ENCODE results near the gene IRF5.

Gene IRF5

DNA sequence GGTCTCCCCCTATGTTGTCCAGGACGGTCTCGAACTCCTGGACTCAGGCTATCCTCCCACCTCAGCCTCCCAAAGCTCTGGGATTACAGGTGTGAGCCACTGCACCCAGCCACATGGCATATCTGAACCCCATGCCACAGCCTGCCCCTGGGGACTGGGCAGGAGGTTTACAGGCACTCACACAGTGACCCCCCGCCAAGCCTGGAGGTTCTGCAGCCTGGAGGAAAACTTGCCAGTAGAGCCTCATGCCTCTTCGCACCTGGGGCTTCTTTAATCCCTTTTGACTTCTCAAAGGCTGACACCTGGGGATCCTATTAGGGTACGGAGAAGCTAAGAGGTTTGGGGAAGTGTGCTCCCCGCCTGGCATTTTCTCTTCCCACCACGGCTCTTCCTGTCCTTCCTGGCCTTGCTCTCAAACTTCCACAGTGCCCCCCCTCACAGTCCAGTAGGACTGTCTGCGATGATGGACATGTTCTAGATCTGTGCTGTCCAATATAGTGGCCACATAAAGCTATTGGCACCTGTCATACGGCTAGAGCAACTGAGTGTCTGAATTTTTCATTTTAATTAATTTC lies 15.8 kb upstream of the IRF5 start:
- no peak for DNase-seq

DNA sequence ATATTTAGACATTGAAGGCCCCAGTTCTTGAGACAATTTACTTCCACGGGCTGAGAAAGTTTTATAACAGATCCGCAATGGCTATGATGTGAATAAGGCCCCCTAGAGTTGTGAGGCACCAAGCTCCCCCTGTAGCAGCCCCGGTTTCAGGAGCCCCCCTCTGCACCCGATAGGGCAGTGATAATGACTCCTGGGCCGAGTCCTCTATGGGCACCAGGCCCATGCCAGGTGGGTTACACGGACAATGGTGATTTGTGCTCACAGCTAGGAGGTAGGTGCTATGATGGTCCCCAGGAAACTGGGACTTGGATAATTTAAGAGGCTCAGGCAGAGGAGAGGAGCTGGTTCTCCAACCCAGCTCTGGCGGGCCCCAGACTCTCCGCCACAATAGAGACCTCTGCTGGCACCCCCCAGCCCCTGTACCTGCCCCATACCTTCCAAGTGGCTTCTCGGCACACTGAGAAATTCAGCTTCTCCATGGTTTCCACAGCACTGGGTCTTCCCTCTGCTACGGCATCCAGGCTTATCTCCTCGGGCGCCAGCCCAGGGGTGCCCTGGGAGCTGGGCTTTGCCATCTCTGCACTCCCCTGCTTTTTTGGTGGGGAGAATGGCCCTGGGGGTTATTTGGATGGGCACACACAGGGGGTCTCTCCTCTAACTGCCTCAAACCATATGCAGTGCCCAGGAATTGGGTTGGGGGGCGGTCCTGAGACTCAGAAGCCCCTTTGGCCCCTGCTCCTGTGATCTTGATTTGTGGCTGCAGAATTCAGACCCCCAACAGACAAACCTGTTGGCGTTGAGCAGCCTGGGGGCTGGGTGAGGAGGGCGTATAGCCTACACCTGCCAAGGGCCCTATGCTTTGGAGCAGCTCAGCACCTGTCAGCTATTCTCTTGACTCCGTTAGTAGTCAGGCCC lies 15.0 kb upstream of the IRF5 start:
- DNase-seq: no peak

DNA sequence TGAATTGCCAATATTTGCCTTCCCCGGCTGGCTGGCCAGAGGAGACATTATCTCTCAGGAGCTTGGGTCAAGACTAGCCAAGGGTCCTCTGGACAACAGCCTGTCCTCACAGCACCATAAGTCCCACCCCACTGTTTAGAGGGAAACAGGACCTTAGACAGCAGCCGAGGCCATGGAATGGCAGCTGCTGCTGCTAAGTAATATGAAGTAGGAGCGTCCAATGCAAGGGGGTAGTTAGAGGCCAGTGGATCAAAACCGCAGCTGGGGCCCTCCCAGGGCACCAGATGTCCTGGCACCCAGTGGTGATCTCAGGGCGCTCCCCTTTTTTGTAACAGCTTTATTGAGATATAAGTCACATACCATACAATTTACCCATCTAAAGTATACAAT lies 14.3 kb upstream of the IRF5 start:
- DNase-seq: no peak

DNA sequence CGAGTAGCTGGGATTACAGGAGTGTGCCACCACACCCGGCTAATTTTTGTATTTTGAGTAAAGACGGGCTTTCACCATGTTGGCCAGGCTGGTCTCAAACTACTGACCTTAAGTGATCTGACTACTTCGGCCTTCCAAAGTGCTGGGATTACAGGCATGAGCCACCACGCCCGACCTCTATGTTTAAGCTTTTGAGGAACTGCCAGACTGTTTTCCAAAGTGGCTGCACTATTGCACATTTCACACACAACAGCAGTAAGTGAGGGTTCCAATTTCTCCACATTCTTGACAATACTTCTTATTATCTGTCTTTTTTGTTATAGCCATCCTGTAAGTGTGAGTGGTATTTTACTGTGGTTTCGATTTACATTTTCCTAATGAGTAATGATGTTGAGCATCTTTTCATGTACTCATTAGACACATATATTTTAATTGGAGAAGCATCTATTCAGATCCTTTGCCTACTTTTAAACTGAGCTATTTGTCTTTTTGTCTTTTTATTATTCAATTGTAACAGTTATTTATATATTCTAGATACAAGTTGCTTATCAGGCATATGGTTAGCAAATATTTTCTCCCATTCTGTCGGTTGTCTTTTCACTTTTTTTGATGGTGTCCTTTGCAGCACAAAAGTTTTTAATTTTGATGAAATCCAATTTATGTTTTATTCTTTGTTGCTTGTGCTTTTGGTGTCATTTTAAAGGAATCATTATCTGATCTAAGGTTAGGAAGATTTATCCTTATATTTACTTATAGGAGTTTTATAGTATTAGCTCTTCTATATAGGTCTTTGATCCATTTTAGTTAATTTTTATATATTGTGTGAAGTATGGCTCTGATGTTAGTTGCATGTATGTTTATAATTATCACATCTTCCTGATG lies 12.8 kb upstream of the IRF5 start:
- no peak for DNase-seq

DNA sequence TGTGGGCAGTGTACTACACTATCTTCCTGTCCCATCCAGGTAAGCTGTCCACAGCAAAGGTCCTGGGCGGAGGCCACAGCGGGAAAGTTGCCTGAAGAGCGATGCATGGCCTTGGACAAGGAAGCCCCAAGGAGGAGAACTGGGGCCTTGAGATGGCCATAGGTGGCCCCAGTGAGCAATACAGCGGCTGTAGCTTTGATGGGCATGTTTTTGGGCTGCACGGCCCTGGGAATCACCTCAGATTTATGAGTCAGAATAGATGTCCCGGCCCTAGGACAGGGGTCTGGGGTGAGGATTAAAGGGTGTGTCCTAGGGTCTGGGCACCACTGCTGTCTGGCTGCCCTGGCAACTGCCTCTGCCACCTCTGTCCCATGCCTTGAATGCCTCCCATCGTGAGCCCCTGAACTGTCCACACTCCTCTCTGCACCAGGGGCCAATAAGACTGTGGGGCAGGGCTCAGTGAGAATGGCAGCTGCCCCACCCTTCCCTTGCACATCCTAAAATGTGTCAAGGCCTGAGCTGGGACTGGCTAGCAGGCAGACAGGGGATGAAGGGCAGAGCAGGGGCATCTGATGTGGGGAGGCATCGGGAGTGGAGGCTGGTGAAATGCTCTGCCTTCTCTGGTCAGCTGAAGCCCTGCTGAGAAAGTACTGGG lies 9.4 kb upstream of the IRF5 start:
- no peak for DNase-seq

DNA sequence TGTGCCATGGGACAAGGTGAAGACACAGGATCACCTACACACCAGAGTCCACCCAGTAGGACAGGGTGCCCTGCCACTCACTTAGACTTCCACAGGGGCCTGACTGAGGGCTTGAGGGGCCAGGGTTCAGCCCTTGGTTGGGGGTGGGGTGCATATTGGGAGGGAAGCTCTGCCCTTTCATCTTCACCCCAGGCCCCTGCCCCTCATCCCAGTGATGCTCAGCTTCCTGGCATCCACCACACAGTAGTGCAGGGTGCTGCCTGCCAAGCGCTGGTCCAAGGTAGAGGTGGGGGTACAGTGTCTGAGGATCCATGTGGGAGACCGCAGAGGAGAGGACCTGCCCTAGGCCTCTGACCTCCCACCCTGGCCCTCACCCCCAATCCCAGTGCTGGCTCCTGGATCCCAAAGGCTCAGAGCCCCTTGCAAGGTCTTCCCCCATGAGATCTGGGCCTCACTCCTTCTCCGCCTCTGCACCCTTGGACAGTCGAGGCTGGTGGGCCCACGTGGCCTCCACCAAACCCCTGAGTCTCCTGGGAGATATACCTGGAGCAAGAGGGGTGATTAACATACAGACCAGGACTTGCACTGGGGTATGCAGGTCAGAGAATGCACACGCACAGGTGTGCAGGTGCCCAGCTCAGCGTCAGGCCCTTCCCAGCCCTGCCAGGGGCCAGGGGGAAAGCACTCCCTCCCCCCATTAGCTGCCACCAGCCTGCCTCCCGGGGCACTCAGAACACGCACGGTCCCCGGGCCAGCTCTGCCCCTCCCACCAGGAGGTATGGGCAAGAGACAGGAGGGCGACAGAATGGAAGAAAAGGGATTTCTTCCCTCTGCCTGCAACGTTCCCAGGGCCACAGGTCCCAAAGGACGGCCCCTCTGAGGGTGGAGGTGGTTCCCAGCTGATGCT lies 8.6 kb upstream of the IRF5 start:
- DNase-seq: no peak

DNA sequence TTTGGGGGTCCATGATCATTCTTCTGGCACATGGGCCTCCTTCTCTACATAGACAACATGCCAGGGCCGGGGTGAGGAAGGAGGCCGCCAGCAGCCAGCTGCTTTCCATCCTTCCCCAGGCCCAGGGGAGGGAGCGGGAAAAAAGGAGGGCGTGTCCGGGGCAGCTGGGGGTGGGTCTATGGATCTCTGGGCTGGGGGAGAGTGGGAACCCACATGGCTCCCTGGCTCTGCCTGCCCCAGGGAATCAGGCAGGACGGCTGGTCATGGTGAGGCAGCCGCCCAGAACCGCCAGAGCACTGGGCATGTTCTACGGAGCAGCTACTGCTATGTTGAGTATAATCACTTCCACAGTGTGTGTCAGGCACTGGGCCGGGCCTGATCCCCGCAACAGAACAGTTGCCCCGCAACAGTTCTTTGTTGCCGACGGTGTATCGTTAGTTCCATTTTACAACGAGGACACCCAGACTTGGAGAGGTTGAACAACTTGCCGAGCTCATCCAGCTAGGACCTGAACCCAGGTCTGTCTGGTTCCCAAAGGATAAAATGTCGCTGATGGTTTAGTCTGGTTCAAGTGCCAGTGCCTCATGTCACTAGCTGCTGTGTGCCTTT lies 6.4 kb upstream of the IRF5 start:
- no peak for DNase-seq

DNA sequence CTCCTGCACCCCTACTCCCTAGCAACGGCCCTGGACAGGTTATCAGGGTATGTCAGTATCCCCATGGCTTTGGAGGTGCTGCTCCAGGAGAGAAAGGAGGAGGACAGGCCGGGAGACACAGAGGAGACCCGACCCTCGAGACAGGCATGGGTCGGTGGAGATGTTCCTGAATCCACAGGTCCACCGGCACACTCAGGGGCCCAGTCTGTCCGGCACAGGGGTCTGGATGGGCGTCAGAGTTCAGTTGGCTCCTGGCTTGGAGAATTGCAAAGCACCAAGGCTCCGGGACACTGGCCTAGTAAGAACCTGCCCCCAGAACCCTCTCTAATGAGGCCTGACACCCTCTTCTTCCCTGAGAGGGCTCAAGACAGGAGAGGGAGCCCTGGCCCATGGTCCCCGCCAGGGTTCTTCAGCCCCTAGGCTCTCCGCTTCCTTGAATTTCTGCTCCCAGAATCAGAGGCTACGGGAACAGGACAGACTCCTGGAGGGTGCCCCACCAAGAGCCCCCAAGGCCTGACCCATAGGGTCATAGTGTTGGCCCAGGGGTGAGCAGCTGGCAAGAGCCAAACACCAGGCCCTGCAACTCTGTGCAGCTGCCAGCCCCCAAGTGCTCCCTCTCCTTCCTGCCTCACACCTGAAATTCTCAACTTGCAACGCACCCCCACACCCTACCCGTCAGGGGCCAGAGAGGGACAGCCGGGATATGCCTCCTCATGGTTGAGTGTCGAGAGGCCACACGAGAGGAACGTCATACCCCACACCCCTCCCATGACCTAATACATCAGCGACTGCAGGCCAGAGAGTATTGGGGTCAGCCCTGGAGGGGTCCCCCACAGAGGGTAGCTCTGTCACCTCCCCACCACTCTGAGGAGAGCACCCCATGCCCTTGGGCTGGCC lies 5.5 kb upstream of the IRF5 start:
- no peak for DNase-seq

DNA sequence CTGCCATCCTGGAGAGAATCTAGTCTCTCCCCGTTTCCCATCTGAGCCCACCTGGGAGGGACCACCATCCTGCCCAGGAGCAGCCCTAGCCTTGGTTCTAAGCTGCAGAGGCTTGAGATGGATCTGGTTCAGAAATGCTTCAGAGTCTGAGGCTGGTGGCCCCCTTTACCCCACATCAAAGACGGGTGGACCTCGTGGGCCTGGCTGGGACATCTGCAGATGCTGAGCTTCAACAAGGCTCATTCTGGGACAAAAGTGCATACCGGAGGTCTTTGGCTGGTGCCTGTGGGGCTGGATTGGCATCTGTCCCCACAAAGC lies 4.9 kb upstream of the IRF5 start:
- DNase-seq: no peak

DNA sequence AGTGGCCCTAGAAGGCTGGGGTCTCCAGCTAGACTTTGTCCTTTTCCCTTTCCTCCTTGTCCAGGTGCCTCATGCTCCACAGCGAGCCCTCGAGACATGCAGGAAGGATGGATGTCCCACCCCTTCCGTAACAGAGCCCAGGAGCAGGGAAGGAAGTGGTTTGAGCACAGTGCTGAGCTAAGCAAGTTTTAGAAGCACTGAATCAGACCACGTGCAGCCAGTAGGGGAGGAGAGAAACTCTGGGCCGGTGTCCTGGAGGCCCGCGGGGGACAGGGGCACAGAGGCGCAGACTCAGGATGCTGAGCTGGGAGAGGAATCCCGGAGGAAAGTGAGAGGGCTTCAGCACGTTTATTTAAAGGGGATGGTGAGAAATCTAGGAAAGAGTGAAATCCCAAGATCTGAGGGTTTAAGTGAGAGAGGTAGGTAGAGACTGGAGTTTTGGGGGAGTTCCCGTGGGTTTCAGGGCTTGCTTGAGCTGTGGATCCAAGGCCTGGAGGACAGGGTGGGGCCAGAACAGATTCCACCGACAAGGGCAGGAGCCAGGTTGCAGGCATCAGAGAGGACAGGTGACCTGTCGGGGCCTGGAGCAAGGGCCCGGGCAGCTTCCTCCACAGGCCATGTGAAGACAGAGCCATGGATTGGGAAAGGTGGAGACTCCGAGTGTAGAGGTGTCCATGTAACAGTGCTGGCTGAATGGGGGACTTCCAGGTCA lies 4.4 kb upstream of the IRF5 start:
- DNase-seq: peak; percentile 80

DNA sequence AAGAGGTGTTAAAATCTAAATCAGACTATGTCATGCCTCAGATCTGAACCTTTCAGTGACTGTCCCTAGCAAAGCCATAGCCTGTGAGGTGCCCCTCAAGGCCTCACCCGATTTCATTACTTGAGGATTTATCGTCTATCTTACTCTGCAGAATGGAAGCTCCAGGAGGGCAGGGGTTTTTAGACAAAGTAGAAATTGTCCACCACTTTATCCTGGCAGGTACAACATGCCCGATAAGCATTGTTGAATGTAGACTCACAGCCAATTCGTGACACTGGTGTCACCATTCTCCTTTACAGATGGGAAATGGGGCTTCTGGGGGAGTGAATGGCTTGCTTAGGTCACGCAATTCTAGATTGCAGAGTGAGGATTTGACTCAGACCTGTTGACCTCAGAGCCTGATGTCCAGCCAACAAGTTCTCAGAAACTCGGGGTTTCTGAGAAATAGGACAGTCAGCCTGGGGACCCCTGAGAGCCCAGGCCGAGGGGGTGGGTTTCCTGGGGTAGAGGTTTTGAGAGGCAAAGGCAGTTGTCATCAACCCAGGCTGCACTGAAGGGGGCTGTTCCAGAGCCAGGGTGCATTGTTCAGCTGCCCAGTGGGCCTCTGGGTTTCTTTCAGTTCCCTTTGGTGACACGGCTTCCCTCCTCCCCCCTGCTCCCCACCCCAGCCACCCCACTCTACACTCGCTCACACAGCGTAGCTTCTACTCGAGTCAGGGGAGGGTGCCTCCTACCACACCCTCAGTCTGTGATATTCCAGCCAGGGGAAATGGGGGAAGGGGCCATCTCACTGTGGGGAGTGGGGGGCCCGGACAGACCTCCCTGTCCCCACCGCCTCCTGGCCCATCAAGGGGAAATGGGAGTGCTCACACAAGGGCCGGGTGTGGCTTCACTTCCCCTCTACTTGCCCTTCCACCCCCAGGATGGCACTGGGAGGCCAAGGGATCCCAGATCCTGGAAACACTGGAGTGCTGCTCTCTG lies 3.1 kb upstream of the IRF5 start:
- no peak for DNase-seq

DNA sequence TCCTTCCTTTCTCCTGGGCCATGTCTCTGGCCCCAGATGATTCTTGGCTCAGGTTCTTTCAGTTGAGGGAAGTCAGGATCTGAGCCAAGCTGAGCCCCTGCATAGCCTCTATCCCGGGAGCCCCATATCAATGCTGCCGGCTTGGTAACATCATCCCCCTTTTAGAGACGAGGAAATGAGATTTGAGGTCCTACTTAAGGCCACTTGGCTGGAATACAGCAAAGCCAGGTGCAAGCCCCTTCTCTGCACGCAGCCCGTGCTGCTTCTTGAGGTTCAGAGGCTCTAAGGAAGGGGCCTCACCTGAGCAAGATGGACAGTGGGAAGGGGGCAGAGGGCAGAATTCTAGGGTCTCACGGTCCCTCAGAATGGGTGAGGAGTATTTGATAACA lies 2.4 kb upstream of the IRF5 start:
- DNase-seq: no peak

DNA sequence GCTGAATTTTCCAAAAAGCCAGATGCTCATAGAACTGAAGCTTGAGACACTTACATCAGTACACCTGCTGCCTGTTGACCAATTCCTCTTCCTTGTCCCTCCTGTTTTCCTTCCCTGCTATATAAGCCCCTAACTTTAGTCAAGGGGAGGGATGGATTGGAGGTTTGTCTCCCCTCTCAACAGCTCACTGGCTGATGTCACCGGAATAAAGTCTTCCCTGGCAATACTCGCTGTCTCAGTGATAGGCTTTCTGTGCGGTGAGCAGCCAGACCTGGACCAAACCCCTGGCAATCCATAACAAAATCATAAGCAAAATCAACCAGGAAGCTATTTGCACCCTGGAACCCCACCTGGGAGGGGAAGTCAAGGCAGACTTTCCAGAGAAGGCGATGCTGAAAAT lies 929 bp upstream of the IRF5 start:
- DNase-seq: no peak

DNA sequence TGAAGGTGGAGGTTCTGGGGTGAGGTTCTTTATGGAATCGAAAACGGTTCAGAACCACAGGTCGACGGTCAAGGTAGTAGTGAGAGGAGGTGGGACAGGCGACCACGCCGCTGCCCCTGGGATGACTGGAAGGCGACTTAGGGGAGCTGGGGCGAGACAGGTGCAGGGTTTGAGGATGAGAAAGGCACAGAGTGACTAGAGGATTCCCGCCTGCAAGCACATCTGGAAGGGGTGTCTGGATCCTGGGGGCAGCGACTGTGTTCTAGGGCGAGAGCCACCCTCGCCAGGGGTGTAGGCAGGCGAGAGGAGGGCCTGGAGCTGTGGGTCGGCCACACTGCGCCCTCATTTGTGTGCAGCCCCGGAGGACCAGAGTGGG lies 468 bp upstream of the IRF5 start:
- DNase-seq: no peak

DNA sequence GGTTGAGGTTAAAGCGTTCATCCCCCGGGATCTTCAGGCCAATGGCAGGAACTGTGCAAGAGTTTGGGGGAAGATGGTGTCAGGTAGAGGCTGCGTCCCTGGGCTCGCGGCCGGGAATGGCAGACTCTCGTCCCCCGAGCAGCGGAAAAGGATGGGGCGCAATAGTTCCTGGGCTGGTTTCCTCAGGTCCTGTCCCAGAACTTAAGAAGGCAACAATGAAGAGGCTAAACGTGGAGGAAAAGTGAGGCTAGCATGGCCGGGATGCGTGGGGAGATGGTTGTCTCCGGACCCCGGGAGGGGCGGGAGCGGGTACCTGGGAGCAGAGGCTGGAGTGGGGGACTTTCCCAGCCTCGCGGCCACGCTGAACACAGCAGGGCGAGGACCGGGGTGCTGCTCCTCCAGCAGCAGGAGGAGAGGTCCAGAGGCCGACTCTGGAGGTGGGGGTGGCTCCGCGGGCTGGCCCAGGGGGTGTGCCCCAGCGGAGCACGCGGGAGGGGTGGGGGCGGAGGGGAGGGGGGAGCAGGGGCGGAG lies 882 bp downstream of the IRF5 start:
- DNase-seq: peak; percentile 47

DNA sequence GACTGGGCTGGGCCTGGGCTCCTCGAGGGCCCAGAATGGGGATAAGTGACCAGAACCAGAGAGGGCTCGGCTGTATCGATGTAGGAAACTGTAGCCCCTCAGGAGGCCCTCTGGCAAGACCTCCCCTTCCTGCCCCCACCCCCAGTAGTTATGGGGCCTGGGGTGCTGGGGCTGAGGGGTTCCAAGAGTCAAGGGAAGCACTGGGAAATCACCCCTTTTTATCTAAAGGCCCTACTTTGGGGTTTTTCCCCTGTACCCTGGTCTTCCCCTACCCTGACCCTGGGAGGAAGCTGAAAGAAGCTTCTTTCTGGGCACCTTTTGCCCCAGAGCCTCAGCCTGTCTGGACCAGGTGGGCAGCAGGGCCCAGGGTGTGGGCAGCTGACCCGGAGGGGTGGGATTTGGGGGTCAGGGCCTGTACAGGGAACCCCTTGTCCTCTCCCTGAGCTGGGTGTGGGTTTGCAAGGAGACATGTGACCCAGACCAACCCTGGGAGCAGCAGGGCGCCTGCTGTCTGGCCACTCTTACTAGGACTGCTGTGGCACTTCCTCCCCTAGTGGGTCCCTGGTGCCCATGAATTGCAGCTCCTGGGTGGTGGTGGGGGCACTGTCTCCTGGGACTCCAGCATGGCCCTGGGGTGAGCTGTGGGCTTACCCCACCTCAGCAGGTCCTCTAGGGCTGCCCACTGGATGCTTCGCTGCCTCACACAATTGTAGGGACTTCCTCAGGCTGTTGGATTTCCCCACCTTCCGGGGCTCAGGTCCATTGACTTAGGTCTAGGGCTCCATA lies 1.5 kb downstream of the IRF5 start:
- peak; percentile 30 for DNase-seq

DNA sequence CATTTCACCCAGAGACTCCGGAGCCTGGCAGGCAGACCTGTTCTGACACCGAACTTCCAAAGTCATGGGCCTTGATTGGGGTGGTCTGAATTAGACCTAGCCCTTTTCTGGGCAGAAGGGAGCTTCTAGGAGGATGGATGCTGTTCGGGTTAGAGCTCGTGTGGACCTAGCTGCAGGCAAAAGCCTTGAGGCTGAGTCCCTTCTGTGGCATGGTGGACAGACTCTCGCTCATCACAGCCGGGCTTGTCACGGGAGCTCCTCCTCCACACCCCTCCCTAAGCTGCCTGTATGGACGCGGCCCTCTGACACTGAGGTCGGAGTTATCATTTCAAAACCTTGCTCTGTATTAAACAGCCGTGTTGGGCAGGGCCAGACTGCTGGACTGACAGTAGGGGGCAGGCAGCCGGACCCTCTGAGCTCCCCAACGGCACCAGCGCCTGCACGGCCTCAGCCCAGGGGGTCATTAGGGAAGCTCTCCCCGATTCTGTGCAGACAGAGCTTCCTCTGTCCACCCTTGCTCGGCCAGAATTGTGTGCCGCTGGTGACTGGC lies 2.2 kb downstream of the IRF5 start:
- peak; percentile 32 for DNase-seq
